Measurements from ENCODE around the gene DISC1.

DNA sequence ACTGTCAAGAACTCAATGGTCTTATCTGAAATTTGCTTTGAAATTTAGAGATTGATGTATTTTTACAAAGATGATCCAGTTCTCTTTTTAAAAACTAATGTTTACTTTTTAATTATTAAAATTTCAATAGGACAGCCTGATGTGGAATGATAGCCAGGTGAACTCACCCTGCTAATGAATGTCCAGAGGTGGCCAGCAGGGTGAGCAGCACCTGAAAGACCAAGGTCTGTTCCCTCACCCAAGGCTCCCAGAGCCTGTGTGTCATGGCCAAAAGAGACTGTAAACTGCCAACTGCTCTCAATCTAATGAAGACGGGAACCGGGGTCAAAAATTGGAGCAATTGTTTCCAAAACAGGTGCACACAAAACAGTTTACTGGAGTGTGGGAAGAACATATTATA, 340.4 kb downstream of the DISC1 start:
- TF ChIP-seq POLR2AphosphoS5 (IDR thresholded peaks at IDR 0.05; ENCODE audit: low read depth, low read length) (no peak), POLR2A (IDR thresholded peaks at IDR 0.05; ENCODE audit: low read depth, low read length) (no peak), SPI1 (IDR thresholded peaks at IDR 0.05; ENCODE audit: low read depth, low read length) (no peak), TAF1 (IDR thresholded peaks at IDR 0.05; ENCODE audit: low read depth, low read length) (no peak), PAX5 (IDR thresholded peaks at IDR 0.05; ENCODE audit: insufficient read depth, low read length, severe bottlenecking) (no peak)

Data from GM12891 (cell line).